ENCODE measurements around the gene PPIE.
"Not testable (repeated sequence)": the region's sequence is repeated elsewhere in the genome, so short reads cannot be mapped to it uniquely, and the experiment has no call there.

DNA sequence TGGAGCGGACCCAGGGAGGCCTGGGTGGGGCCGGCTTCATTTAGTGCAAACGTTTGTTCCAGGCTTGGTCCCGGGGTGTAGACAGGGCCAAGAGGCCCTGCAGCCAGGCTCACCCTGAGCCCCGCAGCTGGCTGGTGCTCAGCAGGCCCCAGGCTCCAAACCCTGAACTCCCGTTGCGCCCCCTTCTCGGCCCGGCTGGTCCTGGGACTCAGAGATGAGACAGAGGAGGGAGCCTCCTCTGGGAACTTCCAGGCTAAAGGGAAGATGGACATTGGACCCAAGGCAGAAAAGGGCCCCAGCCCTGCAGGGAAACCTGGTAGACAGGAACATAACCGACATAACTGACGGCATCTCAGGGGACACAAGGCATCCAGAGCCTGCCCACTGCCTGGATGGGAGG is 36.5 kb downstream of the PPIE start:
- TF ChIP-seq, protein P1, sequence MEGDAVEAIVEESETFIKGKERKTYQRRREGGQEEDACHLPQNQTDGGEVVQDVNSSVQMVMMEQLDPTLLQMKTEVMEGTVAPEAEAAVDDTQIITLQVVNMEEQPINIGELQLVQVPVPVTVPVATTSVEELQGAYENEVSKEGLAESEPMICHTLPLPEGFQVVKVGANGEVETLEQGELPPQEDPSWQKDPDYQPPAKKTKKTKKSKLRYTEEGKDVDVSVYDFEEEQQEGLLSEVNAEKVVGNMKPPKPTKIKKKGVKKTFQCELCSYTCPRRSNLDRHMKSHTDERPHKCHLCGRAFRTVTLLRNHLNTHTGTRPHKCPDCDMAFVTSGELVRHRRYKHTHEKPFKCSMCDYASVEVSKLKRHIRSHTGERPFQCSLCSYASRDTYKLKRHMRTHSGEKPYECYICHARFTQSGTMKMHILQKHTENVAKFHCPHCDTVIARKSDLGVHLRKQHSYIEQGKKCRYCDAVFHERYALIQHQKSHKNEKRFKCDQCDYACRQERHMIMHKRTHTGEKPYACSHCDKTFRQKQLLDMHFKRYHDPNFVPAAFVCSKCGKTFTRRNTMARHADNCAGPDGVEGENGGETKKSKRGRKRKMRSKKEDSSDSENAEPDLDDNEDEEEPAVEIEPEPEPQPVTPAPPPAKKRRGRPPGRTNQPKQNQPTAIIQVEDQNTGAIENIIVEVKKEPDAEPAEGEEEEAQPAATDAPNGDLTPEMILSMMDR (IDR thresholded peaks at IDR 0.05; ENCODE audit: insufficient read depth, low read length, poor library complexity, severe bottlenecking), result not testable (repeated sequence)
- TF ChIP-seq EZH2phosphoT487 (conservative IDR thresholded peaks at IDR 0.05; ENCODE audit: low read length), result not testable (repeated sequence)
